ENCODE data around the gene IGLL1.

DNA sequence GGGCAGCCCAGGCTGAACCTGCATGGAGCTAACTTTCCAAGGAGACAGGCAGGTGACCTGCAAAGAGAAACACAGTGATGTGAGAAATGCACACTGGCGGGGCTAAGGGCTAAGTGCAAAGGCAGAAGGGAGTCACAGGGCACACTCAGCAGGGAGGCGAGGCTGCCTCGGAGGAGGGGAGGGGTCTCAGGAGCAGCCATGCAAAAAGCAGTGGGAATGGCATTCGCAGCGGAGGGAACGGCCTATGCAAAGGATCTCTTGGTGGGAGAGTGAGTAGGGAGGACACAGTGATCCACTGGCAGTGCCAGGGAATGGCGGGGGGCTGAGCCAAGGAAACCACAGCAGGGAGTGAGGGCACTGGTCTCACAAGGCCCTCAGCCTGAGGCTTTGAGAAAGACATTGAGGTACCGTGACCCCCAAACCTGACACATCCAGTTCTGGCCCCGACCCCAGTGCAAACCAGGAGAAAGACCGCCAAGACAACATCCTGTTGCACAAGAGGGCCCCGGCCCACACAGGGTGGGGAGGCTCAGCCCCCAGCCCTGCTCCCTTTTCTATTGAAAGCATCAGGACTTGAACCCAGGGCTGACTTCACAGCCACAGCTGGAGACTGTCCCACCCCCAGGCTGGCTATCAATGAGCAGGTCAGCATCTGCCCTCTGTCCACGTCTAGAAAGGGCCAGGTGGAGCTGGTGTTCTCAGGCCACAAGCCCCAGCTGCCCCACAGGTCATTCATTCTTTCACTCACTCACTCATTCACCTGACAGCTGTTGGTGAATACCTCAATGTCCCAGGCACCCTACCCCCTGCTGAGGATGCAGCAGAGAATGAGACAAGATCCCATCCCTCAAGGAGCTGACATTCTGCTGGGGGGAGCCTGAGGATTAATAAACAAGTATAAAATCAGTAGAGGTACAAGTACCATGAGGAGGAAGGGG, 50.7 kb downstream of the IGLL1 start:
- TF ChIP-seq, protein P1, sequence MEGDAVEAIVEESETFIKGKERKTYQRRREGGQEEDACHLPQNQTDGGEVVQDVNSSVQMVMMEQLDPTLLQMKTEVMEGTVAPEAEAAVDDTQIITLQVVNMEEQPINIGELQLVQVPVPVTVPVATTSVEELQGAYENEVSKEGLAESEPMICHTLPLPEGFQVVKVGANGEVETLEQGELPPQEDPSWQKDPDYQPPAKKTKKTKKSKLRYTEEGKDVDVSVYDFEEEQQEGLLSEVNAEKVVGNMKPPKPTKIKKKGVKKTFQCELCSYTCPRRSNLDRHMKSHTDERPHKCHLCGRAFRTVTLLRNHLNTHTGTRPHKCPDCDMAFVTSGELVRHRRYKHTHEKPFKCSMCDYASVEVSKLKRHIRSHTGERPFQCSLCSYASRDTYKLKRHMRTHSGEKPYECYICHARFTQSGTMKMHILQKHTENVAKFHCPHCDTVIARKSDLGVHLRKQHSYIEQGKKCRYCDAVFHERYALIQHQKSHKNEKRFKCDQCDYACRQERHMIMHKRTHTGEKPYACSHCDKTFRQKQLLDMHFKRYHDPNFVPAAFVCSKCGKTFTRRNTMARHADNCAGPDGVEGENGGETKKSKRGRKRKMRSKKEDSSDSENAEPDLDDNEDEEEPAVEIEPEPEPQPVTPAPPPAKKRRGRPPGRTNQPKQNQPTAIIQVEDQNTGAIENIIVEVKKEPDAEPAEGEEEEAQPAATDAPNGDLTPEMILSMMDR (IDR thresholded peaks at IDR 0.05; ENCODE audit: low read depth, low read length, missing input control) = no peak
- TF ChIP-seq, protein P2, sequence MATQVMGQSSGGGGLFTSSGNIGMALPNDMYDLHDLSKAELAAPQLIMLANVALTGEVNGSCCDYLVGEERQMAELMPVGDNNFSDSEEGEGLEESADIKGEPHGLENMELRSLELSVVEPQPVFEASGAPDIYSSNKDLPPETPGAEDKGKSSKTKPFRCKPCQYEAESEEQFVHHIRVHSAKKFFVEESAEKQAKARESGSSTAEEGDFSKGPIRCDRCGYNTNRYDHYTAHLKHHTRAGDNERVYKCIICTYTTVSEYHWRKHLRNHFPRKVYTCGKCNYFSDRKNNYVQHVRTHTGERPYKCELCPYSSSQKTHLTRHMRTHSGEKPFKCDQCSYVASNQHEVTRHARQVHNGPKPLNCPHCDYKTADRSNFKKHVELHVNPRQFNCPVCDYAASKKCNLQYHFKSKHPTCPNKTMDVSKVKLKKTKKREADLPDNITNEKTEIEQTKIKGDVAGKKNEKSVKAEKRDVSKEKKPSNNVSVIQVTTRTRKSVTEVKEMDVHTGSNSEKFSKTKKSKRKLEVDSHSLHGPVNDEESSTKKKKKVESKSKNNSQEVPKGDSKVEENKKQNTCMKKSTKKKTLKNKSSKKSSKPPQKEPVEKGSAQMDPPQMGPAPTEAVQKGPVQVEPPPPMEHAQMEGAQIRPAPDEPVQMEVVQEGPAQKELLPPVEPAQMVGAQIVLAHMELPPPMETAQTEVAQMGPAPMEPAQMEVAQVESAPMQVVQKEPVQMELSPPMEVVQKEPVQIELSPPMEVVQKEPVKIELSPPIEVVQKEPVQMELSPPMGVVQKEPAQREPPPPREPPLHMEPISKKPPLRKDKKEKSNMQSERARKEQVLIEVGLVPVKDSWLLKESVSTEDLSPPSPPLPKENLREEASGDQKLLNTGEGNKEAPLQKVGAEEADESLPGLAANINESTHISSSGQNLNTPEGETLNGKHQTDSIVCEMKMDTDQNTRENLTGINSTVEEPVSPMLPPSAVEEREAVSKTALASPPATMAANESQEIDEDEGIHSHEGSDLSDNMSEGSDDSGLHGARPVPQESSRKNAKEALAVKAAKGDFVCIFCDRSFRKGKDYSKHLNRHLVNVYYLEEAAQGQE (IDR thresholded peaks at IDR 0.05) = no peak

Measured in liver (tissue), 2 donors.